Cerebellar nuclear complex (tissue), 1 donor: ENCODE measurements around the gene CLIC5.
"Not testable (repeated sequence)": the region's sequence is repeated elsewhere in the genome, so short reads cannot be mapped to it uniquely, and the experiment has no call there.

ENCODE experiments used
- DNase-seq, 2 experiments: peaks; one replicate each; lab custom pipeline; 2025; lab: John Stamatoyannopoulos, UW

CLIC5 gene

DNA sequence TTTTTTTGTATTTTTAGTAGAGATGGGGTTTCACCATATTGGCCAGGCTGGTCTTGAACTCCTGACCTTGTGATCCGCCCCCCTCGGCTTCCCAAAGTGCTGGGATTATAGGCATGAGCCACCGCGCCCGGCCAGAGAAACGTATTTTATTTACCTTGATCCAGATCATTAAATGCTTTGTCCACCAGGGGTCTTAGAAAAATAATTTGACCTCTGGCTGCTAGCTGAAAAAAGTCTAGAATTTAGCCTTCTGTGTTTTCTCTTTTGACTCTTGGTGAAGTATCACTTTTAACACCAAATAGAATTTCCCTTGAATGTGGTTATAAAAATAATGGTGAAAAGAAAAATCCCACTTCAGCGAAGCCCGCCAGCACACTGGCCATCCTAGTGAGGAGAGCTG lies 89.2 kb downstream of the CLIC5 start:
- DNase-seq = not testable (repeated sequence)

DNA sequence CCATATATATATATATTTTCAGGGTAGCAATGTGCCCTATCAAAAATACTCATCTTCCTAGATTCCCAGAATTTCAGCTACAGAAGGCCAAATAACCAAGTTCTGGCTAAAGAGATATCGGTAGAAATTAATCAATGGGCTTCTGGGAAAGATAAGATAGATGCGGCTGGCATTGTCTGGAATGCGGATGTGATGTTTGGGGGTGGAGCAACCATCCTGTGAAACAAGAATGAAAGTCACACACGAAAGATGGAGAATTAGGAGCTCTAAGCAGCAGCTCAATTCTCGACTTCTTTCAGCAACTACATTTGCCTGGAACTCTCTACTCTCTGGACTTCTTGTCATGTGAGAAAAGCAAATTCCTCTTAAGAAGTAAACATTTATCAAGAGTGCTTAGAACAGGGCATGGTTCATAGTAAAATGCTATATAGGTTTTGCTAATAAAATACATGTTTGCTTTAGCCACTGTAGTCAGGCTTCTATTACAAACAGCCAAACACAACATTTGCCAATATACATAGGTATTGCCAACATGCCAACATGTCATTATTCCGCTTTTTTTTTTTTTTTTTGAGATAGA lies 90.8 kb downstream of the CLIC5 start:
- no peak for DNase-seq

DNA sequence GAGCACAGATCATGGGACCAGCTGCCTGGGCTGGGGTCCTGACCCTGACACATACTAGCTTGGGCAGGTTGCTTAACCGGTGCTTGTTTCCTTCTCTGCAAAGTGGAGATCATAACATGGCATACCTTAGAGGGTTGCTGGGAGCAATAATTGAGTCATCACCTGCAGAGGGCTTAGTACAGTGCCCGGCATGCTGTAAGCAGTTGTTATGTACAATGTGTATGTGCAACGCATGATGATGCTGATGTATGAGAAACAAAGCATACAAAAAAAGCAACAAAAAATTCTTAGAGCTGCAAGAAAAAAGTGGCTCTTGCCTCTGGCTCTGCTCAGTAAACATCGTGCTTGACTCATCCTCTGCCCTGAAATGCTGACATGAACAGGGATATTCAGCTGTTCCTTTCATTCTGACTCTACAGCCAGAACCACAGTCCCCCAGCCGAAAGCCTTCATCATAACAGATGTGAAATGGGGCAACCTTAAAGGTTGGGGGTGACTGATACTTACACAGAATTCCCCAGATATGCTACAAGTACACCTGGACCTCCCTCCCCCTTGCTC lies 91.7 kb downstream of the CLIC5 start:
- DNase-seq = no peak

DNA sequence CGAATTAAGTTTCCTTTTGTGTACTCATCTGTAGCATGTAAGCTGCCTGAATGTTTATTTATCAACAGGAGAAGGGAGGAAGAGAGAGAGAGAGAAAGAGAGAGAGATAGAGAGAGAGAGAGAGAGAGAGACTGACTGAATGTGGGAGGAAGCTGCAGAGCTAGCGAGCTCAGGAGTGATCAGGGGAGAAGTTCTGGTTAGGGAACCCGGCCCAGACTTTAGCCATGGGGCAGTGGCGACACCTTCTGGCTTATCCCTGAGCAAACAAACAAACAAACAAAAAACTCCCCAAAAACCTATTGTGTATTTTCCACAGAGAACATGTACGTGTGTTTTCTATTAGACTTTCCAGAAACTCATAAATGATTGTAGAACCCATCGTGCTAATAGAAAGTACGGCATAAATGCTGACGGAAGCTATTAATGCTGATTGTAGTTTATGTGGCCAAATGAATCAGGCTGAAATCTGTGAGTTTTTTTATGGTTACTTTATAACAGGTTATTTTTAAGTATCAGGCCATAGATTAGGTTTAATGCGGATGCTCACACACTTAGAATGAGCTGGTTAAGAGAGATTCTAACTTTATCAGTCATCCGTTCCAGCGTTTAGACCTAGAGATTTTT lies 92.8 kb downstream of the CLIC5 start:
- DNase-seq = peak in 1 of 2 experiments; percentile 0

DNA sequence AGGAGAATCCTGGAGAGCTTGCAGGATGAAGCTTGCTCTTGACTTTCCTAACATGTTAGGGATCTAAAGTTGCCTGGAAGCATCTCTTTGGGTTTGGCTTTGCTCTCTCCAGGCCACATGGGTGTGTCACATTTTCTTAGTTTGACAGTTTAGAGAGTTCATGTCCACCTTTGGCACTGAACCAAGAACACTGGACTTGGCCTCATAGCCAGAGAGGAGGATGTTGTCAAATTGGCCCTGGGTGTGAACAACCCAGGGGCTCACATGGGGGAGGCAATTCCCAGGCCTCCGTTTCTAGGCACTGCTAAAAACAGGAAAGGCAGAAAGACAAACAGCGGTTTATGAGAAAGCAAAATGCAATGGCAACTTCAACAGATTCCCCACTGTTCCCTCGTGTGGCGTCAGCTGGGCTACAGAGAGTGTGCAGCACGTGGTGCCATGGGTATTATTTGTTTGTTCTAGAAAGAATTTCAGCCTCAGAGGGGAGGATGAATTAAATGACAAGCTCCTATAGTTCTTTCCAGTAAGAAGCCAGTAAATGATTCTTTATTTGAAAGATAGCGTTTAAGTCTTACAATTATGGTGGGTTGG lies 93.9 kb downstream of the CLIC5 start:
- DNase-seq = no peak

DNA sequence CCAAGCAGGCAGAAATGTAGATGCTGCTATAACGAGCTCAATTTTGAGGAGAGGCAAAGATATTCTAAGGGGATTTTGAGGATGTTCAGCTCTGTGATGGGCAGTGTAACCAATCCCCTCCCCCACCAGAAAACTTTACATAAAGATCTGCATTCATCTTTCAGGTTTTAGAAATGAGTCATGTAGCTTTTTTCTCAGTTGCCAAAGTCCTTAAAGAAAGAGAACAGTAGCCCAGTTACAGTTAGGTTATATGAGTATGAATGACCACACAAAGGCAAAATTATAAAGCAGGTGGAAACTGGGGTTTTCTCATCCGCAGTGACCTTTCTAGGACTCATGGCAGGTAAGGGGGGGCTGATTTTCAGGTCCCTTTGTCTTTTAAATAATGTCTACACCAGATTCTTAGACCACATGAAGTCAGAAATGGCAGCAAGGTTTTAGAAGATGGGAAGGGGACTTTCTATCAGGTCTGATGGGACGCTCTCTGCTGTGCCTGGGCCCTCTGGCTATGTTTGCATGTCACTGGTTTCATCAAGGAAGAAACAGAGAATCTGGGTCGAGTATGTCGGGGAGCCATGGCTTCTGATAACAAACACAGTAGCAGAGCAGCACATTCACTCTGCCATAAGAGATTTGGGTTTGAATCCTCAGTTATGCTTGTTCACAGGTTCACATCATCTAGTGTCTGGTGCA lies 94.7 kb downstream of the CLIC5 start:
- DNase-seq = no peak

DNA sequence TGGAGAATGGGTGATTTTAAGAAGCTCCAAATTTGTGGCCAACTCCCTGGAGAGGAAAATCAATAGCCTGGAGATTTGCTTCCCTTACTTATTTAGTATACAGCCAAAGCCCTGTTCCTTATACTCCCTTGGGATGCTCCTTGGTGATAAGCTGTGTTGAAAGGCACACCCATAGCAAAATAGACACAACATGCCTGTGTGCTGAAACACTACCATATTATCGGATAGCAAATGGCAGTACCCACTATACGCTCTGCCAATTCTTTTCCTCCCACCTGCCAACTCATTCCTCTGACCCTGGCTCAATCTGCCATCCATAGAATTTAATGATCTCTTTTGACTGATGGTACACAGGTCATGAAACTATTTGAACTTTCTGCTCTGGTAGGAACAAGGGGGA lies 98.2 kb downstream of the CLIC5 start:
- no peak for DNase-seq

DNA sequence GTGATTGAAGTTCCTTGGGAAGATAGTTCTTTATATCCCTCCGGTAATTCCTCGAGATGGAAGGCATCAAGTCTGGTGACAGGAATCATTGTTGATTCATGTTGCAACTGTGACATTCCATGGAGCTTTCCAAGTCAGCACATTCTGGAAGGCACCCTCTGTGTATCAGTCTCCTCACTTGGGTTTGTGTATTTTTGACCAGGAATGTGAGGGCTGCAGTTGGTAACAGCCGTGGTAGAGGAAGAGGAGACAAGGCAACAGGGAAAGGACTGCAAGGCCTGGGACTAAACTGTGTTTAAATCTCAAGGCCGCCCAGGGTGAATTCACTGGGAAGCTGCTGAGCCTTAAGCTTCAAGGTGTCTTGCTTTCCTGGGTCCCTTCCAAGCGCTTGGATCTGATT lies 99.0 kb downstream of the CLIC5 start:
- no peak for DNase-seq

DNA sequence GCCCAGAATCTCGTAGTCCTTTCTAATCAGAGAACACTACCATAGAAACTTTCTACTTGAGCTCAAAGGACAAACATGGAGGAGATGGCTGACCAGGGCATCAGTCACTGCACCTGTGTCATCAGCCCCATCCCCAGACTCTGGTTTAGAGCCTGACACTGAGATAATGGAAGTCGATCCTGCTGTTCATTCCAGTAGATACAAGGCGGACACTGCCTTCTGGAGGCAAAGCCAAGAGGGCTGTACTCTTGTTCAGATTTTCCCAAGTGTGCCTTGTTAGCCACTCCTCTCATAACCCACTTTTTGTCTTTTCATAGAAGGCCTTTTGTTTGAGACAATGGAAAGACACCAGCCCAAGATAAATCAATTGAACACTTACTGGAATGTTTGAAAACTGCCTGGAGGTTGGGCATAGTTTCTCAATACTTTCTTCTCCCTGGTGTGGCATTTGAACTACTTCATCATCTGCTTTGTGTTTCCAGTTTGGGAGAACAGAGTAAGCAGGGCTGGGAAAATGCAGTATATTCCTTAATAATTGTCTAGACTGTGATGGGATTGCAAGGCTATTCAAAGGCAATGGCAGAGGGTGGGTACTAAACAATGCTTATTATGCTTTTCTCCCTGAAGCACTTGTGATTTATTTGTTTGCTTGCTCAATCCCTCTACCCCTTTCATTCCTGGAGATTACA lies 99.7 kb downstream of the CLIC5 start:
- DNase-seq = no peak

DNA sequence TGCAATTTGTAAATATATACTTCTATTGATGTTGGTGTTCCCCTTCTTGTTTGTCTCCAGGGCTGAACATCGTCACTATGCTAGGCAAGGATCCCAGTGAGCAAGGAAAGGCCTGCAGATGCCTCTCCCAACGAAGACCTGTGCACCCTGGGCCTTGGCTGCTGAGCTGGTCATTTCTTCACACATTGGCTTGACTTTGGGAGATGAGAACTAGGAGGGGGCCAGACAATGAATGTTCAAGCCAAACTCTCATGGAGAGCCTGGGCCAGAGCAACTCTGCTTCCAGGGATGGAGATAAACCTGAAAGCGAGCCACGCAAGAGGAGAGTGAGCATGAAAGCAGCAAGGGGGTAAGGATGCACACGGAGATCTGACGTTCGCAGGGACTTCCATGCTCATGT lies 104.0 kb downstream of the CLIC5 start:
- DNase-seq = no peak

DNA sequence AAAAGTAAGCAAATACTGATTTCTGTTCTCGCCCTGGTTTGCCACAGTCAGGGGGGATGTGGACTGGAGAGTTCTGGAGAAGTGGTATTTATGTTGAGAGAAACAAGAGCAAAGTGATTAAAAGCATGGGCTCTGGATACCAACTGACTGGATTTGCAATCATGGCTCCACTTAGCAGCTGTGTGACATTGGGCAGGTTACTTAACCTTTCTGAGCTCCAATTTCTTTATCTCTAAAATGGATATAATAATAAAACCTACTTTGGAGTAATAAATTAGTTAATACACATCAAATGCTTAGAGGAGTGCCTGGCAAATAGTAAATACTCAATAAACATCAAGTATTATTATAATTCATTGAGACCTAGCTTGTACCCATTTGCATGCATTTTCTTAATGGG lies 111.7 kb downstream of the CLIC5 start:
- DNase-seq = no peak

DNA sequence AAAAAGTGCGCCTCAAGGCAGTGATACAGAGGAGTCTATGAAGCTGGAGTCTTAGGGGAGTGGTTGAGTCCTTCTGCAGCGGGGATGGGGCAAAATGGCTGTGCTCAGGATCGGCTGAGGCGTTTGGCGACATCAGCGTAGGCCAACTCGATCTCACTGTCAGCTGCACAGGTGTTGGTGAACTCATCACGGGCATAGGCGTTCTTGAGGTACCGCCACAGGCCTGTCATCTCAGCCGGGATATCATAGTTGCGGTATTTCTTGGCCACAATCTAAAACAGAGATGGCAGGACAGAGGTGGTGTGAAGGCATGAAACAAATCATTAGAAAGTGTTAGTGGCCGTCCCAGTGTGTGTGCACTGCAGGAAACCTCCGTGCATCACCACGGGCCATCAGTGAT lies 112.7 kb downstream of the CLIC5 start:
- DNase-seq = no peak

DNA sequence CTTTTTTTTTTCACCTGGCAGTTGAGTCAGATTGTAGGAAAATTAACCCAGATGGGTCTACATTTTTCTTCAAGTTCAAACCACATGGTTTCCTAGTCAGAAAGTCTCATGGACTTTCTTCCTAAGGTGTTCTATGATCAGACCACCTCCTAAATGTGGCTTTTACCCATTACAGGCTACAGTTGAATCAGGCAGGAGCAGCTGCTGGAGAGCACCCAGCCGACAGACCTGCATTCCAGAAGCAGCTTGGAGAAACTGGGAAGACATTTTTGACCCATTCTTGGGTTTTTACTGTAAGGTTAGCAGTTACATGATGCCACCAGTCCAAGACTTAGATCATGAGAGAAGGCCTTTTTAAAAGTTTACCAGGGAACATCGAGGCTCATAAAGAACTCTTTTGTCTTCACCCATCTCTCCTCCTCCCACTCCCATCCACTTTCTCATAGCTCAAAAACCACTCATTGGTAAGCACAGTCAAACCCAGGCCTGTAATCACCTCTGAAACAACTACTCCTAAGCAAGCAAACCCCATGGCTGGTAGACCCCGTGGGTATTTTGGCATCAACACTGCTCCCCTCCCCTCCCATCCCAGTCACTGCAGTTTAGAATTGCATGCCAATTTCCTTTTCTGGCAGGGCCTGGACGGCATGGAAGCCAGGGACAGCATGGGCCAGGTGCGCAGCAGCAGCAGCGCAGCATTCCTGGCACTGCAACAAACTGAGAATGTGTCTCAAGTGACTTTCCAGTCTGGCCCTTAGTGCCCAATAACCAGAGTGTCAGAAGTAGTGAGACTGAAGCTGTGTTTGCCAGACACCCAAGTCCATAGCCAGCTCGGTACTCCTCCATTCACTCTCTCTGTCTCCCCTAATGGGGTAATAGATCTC lies 113.7 kb downstream of the CLIC5 start:
- DNase-seq = no peak

DNA sequence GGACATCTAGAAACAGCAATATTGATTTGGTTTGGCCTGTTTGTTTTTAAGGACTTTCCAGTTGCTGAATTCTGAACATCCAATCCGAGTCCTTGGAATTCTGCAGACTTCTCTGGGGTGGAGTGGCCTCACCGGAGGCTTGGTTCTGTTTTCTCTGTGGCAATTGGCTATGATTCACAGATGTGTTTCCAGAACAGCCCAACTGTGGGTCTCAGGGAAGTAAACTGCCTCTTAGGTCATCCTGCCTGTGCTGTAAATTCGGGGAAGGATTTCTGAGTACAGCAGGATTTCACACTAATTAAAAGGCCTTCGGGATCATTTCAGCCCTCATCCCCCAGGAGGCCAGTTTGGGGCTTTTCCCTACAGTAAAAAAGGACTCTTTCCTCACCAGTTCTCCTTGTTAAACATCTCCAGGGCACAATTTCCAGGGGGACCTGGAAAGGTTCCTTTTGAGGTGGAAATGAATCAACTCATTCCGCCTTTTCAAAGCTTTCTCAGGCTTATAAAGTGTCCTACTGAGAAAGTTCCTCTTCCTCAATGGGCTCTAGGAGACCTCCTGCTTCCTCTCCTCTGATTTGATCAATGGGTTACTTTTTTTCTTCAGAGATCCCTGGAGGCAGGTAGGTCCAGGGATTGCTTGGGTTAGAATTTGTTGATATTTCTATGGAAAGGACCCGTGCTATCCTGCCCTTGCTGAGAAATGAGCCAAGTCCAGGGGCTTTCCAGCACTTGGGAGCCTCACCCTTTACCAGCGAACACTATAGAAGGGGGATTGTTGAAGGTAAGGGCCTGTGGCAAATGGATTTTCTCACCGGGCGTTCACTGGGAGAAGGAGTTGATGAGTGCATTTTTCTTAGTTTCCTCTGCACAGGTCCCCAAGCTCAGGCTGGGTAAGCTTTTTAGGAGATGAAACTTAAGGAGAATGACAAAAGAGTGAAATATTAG lies 114.6 kb downstream of the CLIC5 start:
- no peak for DNase-seq

DNA sequence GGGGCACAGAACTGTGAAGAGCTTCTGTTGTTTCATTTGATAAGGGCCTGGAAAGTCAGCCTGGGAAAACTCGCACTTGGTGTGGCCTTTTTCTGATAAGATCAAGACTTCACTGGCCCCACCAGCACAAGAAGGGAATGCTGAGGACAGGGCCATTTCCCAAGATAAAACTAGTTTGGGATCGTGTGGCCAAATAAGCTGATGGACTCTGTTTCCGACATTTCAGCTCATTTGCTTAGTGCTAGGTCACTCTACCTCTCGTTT lies 116.0 kb downstream of the CLIC5 start:
- DNase-seq = no peak

DNA sequence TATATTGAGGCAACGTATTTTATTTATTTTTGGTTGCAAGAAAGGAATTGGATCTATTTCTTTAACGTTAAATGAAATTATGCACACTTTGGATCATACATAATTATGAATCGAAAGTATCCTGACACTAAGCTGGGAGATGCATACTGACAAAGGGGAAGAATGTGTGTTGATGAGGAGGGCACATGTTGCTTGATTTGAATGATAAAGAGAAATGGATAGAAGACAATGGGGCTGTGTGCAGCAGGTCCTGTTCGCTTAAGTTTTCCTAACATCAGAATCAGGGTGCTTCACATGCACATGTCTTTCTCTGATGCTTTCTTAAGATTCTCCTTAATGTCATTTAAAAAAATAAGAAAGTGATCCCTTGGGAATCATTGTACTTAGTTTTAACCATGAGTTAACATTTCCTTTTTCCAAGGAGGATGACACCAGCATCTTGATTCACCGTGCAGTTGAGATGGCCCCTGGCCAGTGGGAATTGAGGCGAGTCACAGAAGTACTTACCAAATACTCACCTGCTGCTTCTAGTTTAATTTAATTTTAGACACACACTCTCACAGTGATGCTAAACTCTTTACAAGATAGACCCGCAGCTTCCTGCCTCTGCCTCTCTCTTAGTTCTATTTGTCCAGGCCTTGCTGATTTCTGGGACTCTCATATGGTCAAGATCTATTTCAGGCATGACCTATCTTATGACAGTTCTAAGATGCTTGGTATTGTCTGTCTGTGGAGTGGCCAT lies 116.5 kb downstream of the CLIC5 start:
- no peak for DNase-seq

DNA sequence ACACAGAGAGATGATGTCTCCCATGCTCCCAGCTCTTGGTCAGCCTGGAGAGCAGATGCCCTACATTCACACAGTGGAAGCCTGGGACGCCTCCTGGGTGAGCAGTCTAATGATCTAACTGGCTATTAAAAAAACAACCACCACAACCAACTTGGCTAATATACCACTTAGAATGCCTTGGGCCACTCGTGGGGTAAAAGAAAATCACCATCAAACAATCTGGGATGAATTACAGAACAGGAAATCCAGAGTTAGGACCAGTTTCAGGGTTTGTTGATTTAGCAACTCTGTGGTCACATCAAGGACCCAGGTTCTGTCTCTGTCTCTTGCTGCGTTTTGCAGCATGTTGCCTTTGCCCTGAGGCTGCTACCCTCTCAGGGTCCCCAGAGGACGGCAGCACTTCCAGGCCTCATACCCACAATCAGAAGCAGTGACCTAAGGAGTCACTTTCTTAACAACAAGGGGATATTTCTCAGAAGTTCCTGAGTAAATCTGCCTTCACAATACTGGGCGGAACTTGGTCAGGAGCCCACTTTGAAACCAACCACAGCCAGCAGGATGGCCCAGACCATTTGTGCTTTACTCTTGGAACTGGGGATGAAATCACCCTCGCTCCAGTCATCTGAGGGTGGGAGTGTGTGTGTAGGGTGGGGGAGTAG lies 118.7 kb downstream of the CLIC5 start:
- DNase-seq = no peak

DNA sequence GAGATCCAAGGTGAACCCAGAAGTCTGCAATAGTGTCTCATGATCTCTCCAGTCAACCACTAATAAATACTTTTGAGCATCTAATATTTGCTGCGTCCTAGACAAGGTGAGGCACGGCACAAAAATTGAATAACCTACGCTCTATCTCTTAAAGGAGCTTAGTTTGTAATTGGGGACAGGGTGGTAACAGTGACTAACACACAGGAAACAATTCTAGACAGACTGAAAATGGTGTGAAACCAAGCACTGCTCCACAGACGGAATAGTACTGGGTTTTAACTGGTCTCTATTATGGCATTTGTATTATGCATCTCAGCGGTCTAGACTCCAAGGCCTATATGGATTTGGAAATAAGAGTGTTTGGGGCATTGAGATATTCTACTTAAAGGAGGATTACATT lies 120.1 kb downstream of the CLIC5 start:
- no peak for DNase-seq

DNA sequence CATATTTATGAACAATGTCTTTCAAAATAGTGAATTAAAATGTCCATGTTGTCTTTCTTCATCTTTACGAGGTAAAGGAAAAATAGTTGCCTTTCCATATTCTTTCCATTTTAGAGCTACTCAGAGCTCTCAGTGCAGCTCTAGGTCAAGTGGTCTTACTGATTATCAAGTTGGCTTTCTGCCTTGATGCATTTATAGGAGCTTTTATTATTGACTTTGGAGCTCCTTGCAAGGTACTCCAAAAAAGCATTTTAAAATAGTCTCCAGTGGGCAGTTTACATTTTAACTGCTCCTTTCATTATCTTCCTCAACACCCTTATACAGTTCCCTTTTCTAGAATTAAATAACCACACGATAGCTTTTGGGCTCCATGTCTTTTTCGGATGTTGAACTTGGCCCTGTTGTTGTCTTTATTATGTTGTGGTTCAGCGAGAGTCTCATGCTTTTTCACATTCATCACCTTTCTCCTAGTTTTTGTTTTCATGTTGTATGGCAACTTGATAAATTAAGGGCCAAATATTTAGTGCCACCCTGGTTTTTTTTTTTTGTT lies 122.9 kb downstream of the CLIC5 start:
- DNase-seq = no peak
